ENCODE results near the gene DFFB.
"Not testable (repeated sequence)": the region's sequence is repeated elsewhere in the genome, so short reads cannot be mapped to it uniquely, and the experiment has no call there.

DFFB gene, protein sequence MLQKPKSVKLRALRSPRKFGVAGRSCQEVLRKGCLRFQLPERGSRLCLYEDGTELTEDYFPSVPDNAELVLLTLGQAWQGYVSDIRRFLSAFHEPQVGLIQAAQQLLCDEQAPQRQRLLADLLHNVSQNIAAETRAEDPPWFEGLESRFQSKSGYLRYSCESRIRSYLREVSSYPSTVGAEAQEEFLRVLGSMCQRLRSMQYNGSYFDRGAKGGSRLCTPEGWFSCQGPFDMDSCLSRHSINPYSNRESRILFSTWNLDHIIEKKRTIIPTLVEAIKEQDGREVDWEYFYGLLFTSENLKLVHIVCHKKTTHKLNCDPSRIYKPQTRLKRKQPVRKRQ

GRCh38 chr1:3856923-3857790 lies at the start of gene DFFB, which contains the start of gene CEP104:
TSS of gene DFFB (plus strand) at chr1:3857476. CDS start at chr1:3857604, 128 bp downstream.
TSS of gene CEP104 (minus strand) at chr1:3857211. CDS start at chr1:3852407, 4,804 bp downstream.
- peak; percentile 81 for DNase-seq

- DNase-seq, result no peak
Observed at GRCh38 chr1:3807769-3808168, 49.5 kb upstream of the DFFB start.

DNA sequence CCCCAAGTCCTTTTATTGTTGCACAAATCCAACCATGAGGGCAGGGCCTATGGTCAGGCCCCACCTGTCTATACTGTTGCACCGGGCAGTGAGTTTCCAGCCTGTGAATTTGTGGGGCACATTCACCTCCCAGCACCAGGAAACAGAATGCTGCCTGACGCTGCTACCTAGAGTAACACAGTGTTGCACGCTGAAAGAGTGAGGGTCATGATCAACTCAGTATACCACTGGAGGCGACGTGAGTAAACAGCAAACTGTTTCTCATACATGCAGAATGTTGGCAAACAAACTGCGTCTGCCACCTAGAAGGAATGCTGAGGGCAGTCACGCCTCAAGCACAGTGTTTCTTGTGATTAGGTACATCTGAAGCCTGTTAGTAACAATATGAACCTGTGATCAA lies 47.6 kb upstream of the DFFB start:
- no peak for DNase-seq

DNA sequence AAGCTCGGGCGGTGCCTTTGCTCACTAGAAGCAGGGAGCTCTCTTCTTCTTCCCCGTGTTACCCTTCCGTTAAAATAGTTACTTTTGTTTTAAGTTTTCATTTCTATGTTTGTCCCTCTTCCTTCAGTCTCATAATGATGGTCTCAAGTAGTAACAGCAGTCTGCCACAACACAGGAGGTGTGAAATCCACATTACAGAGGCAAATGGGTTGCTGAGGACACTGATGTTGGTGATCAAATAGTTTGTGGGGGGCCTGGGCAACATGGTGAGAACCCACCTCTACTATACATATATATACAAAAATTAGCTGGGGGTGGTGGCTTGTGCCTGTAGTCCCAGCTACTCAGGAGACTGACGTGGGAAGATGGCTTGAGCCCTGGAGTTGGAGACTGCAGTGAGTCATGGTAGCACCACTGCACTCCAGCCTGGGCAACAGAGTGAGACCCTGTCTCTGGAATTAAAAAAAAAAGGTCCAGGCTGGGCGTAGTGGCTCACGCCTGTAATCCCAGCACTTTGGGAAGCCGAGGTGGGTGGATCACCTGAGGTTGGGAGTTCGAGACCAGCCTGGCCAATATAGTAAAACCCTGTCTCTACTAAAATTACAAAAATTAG lies 47.0 kb upstream of the DFFB start:
- DNase-seq, result not testable (repeated sequence)

- DNase-seq, result no peak
Observed at GRCh38 chr1:3811595-3811911, 45.7 kb upstream of the DFFB start.

DNA sequence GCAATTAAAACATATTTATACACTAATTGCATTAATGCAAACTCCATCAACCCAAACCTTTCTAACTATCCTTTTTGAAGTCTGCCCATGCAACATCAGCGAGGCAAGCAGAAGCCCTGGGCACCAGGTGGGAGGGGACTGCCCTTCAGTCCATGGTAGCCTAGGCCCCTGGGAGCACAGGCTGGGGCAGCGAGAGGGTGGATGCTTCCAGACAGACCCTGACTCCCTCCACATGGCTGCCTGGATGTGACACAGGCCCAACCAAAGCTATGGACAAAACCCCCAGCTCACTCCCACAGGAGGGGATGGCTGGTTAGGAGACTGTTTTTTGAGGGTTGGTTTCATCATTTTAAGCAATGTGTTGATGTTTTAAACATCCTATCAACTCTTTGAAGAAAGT lies 43.2 kb upstream of the DFFB start:
- DNase-seq, result no peak

DNA sequence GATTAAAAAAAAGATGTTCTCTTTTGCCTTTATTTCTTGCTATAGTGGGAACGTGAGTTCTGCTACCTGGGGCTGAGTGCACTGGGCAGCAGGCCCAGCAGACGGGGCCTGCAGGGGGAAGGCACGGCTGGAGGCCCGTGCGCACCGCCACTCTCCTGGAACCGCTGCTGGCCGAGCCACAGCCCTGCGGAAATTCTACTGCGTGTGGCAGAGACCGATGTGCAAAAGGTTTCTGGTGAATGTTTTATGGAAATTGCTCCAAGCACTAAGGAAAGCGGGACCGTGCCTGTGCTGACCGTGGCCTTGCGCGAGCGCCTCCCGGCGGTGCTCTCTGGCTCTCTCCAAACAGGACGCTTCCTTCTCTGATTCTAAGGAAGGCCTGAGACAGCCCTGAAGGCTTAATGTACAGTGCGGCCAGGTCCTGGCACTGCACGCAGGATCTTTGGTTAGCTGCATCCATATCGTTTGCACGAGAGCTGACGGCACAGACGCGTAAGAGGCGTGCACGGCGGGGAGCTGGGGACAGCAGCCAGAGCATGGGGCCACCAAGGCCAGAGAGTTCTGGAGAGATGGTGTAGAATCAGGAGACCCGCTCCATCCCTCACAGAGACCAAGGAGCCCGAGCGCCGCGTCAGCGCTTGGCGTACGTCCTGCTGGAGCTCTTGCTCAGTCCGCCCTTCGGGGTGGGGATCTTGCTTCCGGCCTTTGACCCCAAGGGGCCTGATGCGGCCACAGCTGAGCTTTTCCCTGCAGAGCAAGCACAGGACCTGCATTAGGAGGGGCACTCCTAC lies 42.3 kb upstream of the DFFB start:
- no peak for DNase-seq

- no peak for DNase-seq
Observed at GRCh38 chr1:3816331-3817137, 40.7 kb upstream of the DFFB start.

DNA sequence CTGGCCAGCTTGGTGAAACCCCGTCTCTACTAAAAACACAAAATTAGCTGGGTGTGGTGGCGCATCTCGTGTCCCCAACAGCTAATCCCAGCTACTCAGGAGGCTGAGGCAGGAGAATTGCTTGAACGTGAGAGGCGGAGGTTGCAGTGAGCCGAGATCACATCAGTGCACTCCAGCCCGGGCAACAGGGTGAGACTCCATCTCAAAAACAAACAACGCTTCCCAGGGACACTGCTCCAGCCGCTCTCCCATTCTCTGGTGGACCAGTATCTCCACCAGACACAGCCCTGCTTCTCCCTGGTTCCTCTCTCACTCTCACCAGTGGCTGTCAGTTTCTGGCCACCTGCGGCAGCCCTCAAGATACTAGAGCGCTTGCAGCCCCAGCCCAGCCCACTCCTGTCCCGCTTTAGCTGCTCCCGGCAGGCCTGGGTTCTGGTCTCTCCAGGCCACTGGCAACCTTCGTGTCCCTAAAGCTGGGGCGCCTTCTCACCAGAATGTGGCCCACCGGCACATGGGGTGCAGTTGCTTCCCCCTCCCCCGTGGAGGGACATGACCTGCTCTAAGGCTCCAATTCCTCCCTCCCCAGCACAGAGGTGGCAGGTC lies 40.0 kb upstream of the DFFB start:
- no peak for DNase-seq

GRCh38 chr1:3817821-3818597 lies 39.3 kb upstream of the DFFB start:
- no peak for DNase-seq

DNA sequence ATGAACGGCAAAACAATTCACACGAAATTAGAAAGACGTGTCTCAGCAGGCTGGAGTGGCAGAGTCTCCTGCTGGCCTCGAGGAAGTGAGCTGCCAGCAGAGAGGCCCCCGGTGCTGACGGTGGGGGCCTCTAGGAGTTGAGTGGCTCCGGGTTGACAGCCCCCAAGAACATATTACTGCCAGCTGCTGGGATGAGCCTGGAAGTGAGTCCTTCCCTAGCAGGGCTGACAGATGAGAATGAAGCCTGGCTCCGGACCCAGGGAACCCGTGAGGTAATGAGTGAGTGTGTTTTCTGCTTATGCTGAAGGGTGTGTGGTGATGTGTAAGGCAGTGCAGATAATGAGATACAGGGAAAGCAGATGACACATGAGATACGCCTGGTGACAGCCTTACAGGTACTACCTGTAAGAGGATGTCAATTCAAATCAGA lies 37.5 kb upstream of the DFFB start:
- no peak for DNase-seq

- no peak for DNase-seq
Observed at GRCh38 chr1:3820316-3820715, 37.0 kb upstream of the DFFB start.

- DNase-seq, result peak; percentile 72
Observed at GRCh38 chr1:3821004-3821403, 36.3 kb upstream of the DFFB start.

- no peak for DNase-seq
Observed at GRCh38 chr1:3821447-3821846, 35.8 kb upstream of the DFFB start.

DNA sequence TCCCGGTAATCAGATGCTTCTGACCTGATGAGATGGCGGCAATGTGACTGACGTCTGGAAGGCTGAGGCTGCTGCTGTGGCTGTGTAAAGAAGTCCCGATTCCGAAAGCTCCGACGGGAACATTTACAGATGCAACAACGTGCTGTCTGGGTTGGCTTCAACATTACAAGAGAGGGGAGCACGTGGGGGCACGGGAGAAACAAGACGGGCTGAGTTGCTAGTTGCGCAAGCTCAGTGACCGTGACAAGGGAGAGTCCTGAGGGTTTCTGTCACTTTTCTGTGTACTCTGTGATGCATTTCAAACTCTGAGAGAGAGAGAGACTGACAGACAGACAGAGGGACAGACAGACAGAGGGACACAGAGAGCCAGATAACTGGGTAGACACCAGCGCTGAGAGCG lies 35.4 kb upstream of the DFFB start:
- no peak for DNase-seq

- no peak for DNase-seq
Observed at GRCh38 chr1:3822421-3822820, 34.9 kb upstream of the DFFB start.

GRCh38 chr1:3824650-3825049 lies 32.6 kb upstream of the DFFB start:
- DNase-seq, result no peak

DNA sequence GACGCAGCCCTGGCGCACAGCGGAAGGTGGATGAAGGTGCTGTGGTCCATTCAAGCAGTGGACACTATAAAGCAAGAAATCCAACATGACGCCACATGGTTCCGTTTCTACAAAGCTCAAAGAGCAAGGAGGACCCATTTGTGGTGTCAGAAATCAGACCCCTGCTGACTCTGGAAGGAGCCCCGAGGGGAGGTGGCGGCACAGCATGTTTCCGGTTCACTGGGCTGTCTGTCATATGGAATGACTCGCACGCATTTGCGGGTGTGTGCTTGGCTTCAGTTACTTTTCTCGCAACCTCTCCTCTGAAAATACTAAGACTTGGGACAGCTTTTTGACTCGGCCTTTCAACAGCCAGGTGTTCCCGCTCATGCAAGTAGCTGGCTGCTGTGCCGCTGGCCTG lies 31.9 kb upstream of the DFFB start:
- DNase-seq, result no peak

- DNase-seq, result no peak
Observed at GRCh38 chr1:3827813-3828307, 29.4 kb upstream of the DFFB start.

DNA sequence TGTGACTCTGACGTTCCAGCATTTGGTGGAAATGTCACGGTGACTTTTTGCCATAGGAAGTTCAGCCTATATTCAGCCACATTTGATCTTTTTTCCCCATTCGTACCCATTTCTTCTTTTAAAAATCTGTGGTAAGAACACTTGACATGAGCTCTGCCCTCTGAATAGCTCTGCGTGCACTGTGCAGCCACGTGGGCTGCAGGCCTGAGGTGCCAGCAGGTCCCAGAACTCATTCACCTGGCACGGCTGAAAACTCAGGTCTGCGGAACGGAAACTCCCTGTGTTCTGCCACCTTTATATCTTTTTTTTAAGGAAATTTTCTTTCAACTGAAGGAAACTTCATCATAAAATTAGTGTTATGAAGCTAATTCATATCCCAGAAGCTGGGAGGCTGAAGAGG lies 28.9 kb upstream of the DFFB start:
- DNase-seq, result no peak

- DNase-seq, result no peak
Observed at GRCh38 chr1:3831689-3832088, 25.6 kb upstream of the DFFB start.
